HUES48 (cell line): ENCODE data around the gene GINS2.

ENCODE experiments used
- H3K27ac ChIP-seq: one replicate; pipeline ENCODE4 v1.7.0; 2013; ENCODE audit warnings: low read depth, low read length, inconsistent platforms
- H3K27me3 ChIP-seq: 2 replicates; pipeline ENCODE4 v1.6.1; 2013; ENCODE audit warnings: mild to moderate bottlenecking, low read length; ENCODE audit not compliant: control insufficient read depth, insufficient read depth
- H3K36me3 ChIP-seq: 2 replicates; pipeline ENCODE4 v1.6.1; 2013; ENCODE audit warnings: low read length; ENCODE audit not compliant: control insufficient read depth, insufficient read depth
- H3K4me1 ChIP-seq: 2 replicates; pipeline ENCODE4 v1.6.1; 2013; ENCODE audit warnings: mild to moderate bottlenecking, low read length; ENCODE audit not compliant: control insufficient read depth, insufficient read depth
- H3K4me3 ChIP-seq: 2 replicates; pipeline ENCODE4 v1.5.1; 2013; ENCODE audit warnings: mild to moderate bottlenecking, low read depth, low read length
- H3K9ac ChIP-seq: 2 replicates; pipeline ENCODE4 v1.6.1; 2013; ENCODE audit warnings: mild to moderate bottlenecking, low read depth, low read length, moderate library complexity
- H3K9me3 ChIP-seq: 2 replicates; pipeline ENCODE4 v1.6.1; 2013; ENCODE audit warnings: low read length; ENCODE audit not compliant: control insufficient read depth, insufficient read depth

GINS2 gene

DNA sequence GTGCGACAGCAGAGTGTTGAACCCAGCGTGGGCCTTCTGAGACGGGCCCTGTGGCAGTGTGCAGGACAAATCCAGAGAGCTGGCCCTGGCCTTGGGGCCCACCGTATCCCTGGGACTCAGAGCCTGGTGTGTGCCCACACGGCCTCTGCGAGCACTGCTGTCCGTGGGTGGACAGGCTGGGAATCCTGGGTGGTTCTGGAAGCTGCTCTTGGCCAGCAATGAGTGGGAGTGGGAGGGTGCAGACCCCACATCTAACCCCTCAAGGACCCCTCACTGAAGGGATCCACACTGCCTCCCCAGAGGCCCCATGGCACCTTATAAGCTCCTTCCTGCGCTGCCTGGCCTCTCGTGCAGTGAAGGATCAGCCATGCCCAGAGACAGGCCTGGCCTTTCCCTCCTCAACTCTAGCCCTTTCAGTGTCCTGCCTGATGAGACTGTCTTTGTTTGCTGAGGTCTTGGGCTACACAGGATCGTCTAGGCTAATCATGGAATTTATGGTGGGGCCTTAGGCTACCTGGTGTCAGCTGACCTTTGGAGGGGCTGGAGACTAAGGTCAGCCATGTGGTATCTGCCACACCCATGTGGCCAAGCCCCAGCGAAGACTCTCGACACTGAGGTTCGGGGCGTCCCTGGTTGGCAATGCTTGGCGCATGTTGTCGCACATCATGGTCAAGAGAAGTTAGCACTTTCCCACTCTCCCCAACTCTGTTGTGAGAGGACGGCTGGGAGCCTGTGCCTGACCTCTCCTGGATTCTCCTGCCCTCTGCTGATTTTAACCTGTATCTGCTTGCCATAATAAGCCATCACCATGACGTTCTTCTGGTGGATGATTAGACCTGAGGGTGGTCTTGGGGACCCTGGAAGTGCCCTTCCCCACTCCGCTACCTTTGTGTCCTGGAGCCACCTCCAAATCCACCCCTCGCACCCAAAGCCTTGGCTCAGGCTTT, 16.4 kb upstream of the GINS2 start:
- no peaks in the 10 kb centered on the region for H3K4me1 ChIP-seq
- H3K9ac ChIP-seq: no peak overlapping the region
- H3K4me3 ChIP-seq: no peak overlapping the region
- no peaks in the 10 kb centered on the region for H3K27me3 ChIP-seq
- H3K36me3 ChIP-seq: no peaks in the 10 kb centered on the region
- H3K27ac ChIP-seq: no peak overlapping the region
- H3K9me3 ChIP-seq: no peaks in the 10 kb centered on the region

DNA sequence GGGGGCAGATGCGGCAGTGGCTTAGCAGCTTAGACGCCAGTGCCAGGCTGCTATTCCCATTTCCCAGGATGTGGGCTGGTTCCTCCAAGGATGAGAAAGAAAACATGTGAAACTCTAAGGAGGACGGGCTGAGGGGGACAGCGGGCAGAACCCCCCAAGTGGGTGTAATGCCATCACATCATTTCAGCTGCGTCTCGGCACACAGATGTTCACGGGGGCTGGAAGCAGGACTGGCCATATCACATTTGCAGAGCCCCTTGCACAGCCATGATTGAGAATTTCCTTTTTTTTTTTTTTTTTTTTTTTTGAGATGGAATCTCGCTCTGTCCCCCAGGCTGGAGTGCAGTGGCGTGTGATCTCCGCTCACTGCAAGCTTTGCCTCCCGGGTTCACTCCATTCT, 15.3 kb upstream of the GINS2 start:
- no peaks in the 10 kb centered on the region for H3K4me1 ChIP-seq
- H3K9ac ChIP-seq: no peak overlapping the region
- H3K4me3 ChIP-seq: no peak overlapping the region
- H3K36me3 ChIP-seq: no peaks in the 10 kb centered on the region
- H3K27me3 ChIP-seq: no peaks in the 10 kb centered on the region; the same call in 1 of the 2 replicates
- H3K9me3 ChIP-seq: no peaks in the 10 kb centered on the region
- H3K27ac ChIP-seq: no peak overlapping the region

DNA sequence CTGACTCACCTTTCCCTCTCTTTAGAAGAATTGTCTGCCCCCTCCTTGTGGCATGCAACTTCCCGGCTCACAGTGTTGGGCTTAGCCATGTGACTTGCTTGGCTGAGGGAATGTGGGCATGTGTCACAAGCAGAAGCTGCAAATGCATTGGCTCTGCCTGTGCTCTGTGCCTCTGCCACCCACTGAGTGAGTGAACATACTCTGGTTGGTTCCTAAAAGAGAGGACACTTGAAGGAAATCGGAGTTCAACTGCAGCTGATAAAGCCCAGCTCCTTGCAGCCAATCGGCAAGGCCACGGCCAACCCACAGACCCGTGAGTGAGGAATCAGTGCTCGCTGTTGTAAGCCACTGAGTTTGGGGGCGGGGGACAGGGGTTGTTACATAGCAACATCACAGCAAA, 10.9 kb upstream of the GINS2 start:
- H3K27ac ChIP-seq: no peak overlapping the region
- H3K4me3 ChIP-seq: no peak overlapping the region
- H3K4me1 ChIP-seq: no peaks in the 10 kb centered on the region
- H3K27me3 ChIP-seq: no peaks in the 10 kb centered on the region; the same call in 1 of the 2 replicates
- no peaks in the 10 kb centered on the region for H3K36me3 ChIP-seq
- no peaks in the 10 kb centered on the region for H3K9me3 ChIP-seq
- no peak overlapping the region for H3K9ac ChIP-seq

DNA sequence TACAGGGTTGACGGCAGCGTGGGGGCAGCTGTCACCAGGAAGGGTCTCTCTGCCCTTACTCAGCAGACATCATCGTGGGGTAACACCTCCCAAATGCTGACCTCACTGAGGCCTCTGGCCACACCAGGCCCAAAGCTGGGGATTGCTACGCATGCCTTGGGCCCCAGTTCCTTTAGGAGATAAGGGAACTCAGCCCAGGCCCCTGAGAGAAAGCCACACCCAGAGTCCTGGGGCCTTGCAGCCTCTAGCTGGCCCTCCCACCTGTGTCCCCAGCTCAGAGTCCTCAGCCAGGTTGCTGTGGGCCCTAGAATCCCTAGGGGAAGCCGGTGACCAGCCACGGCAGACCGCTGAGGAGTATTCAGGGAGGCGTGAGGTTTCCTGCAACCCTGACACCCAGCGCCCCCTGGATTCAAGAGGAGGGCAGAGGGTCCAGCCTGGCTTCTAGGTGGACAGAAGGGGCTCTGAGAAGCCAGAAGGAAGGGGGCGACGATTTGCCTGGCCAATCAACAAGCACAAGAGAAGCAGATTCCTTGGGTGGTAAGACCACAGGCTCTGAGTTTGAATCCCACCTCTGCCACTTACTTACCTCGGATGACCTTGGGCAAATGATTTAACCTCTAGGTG, 10.3 kb upstream of the GINS2 start:
- Histone ChIP-seq H3K9ac (no peak overlapping the region), H3K27me3 (no peaks in the 10 kb centered on the region; the same call in 1 of the 2 replicates), H3K9me3 (no peaks in the 10 kb centered on the region), H3K4me1 (no peaks in the 10 kb centered on the region), H3K4me3 (no peak overlapping the region), H3K27ac (no peak overlapping the region), H3K36me3 (no peaks in the 10 kb centered on the region)

DNA sequence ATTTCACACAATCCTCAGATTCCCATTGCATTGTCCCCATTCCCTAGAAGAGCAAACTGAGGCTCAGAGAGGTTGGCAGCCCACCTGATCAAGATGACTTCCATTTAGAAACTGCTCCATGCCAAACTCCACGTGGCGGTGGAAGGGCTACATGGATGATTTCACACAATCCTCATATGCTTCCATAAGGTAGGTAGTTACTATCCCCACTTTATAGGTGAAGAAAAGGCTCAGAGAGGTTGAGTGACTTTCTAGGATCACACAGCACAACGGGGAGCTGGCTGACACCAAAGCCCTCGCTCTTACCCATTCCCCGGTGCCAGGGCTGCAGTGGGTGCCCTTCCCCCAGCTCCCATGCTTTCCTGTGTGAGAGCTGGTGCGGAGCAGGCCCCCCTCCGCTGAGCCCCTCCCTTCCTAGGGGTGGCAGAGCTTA, 9.7 kb upstream of the GINS2 start:
- H3K27me3 ChIP-seq: no peaks in the 10 kb centered on the region; the same call in 1 of the 2 replicates
- H3K36me3 ChIP-seq: no peaks in the 10 kb centered on the region
- no peak overlapping the region for H3K4me3 ChIP-seq
- H3K4me1 ChIP-seq: no peaks in the 10 kb centered on the region
- no peaks in the 10 kb centered on the region for H3K9me3 ChIP-seq
- no peak overlapping the region for H3K9ac ChIP-seq
- no peak overlapping the region for H3K27ac ChIP-seq

DNA sequence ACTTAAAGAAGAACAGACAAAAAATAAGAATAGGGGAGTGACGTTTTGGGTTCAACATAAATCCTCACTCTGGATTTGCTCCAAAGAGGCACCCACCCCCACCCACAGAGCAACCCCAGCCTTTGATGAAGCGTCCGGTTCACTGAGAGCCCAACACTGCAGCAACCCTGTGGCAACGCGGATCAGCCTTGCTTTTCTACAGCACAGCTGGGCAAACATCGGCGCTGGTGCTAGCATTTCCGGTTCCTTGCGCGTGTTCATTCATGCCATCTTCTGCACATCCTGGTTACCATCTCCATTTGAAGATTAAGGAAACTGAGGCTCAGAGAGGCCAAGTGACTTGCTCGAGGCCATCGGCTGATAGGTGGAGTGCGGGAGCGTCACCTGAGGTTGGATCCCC, 8.7 kb upstream of the GINS2 start:
- Histone ChIP-seq H3K27me3 (no peaks in the 10 kb centered on the region; the same call in 1 of the 2 replicates), H3K9me3 (no peaks in the 10 kb centered on the region)

DNA sequence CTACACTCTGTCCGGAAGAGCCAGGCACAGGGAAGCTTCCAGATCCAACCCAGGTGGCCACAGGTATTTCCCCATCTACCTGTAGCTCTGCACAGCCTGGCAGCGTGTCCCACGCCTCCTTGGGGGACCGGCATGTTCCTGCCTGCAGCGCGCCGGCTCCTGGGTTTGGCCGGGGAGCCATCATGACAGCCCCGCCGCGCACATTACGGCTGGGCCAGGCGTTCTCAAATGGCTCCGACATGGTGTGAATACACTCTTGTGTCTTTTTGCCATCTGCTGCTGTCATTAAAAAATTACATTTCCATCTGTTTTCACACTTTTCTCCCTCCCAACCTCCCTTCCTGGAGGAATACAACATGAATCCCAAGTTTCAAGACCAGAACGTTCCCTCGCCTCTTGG, 8.0 kb upstream of the GINS2 start:
- no peaks in the 10 kb centered on the region for H3K9me3 ChIP-seq
- no peak overlapping the region for H3K9ac ChIP-seq
- H3K27ac ChIP-seq: no peak overlapping the region
- no peak overlapping the region for H3K4me3 ChIP-seq
- no peaks in the 10 kb centered on the region for H3K36me3 ChIP-seq
- H3K4me1 ChIP-seq: no peaks in the 10 kb centered on the region
- H3K27me3 ChIP-seq: no peaks in the 10 kb centered on the region; the same call in 1 of the 2 replicates

More for the DNA sequence above, 8.7 kb upstream of the GINS2 start:
- Histone ChIP-seq H3K4me3 (no peak overlapping the region), H3K4me1 (no peaks in the 10 kb centered on the region), H3K9ac (no peak overlapping the region), H3K36me3 (no peaks in the 10 kb centered on the region), H3K27ac (no peak overlapping the region)

DNA sequence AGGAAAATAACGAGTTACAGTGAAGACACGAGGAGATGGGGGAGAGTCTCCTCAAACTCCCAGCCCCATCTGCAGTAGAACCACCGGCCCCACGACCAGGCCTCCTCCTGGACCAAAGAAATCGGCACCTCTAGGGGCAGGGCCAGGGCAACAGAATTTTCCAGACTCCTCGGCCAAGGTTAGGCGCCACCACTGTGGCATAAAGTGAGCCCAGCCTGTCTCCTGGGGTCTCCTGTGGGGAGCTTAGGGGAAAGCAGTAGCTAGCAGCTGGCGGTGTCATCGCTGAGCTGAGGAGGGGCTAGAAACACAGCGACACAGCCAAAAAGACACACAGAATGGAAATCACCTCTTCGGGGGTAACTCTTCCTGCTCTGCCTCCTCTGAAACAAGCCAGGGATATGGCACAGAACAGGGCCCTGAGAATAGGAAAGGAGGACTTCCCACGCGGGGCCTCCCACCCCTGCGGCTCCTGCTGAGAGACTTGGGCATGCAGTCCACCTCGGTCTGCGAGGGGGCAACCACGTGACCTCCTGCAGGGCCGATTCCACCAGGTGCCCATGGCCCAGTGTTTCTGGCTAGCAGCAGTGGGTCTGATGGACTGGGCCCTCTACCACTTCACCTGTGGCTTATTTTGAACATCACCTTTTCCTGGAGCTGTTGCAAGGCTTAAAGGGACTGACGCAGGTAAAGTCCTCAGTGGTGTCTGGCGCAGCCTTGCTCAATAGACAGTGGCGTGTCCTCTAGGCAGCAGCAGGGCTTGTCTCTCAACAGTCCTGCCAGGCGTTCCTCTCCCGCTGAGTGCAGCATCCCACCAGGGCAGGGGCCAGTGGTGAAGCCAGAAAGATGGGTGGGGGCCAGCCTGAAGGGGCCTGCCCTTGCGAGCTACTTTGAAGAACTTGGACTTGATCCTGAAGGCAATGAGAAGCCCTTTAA, 6.7 kb upstream of the GINS2 start:
- Histone ChIP-seq H3K4me1 (no peaks in the 10 kb centered on the region), H3K27me3 (peaks cover 4% of the 10 kb centered on the region), H3K4me3 (no peak overlapping the region), H3K9me3 (no peaks in the 10 kb centered on the region), H3K9ac (no peak overlapping the region), H3K27ac (no peak overlapping the region), H3K36me3 (no peaks in the 10 kb centered on the region)

DNA sequence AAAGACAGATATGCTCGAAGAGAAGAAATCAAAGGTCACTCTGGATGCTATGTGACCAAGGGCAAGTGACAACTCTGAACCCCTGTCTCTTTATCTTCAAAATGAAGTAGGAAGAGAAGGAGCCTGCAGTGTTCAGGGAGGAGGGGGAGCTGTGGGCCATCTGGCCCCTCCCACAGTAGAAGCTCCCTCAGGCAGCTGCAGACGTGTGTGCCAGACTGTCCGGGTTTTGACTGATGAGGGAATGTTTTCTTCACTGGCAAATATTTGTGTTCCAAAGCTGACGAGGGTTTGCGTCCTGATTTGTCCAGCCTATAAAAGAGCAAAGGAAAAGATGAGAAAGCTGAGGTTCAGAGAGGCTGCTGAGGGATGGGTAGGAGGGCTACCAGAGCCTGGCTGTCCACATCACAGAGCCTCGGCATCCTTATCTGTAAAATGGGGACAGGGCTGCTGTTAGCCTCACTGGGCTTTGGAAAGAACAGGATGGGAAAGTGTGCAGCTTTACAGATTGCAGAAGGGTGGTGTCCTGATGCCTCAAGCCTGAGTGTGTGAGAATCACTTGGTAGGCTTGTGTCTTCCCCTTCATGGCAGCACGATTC, 1.8 kb upstream of the GINS2 start:
- no peak overlapping the region for H3K27ac ChIP-seq
- no peaks in the 10 kb centered on the region for H3K9me3 ChIP-seq
- peaks cover 7% of the 10 kb centered on the region; the same call in 1 of the 2 replicates for H3K27me3 ChIP-seq
- no peaks in the 10 kb centered on the region for H3K4me1 ChIP-seq
- H3K4me3 ChIP-seq: no peak overlapping the region
- H3K9ac ChIP-seq: no peak overlapping the region
- peaks cover 9% of the 10 kb centered on the region; the same call in 1 of the 2 replicates for H3K36me3 ChIP-seq

DNA sequence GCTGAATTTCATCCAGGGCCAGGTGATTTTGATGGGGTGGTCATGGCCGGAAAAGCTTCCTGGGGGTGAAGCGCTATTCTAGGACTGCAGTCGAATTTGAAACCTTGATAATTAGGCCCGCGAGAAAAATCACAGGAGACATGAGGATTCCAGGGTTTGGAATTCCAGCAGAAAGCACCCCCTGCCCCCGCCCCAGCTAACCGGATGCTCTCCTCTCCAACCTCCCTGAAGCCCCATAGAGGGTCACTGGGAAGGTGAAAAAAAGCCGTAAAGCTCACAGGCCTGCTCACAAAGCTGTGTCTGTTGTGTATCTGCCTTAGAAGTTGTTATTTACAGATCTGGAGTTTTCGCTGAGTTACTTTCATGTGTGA, 1.2 kb upstream of the GINS2 start:
- Histone ChIP-seq H3K9ac (no peak overlapping the region), H3K27me3 (peaks cover 7% of the 10 kb centered on the region; the same call in 1 of the 2 replicates), H3K36me3 (peaks cover 15% of the 10 kb centered on the region), H3K9me3 (no peaks in the 10 kb centered on the region), H3K27ac (no peak overlapping the region), H3K4me1 (no peaks in the 10 kb centered on the region), H3K4me3 (no peak overlapping the region)
